HUES6 (cell line): ENCODE results near the gene P4HB.
A peak's percentile ranks its signal among the peaks of the same experiment; 100 is the strongest.

ENCODE experiments used
- H3K27ac ChIP-seq: 2 replicates; pipeline ENCODE4 v1.7.0; 2013; ENCODE audit warnings: low read depth, mild to moderate bottlenecking, low read length, inconsistent platforms
- H3K27me3 ChIP-seq: 2 replicates; pipeline ENCODE4 v1.6.1; 2013; ENCODE audit warnings: low read length; ENCODE audit not compliant: control insufficient read depth, insufficient read depth
- H3K36me3 ChIP-seq: 2 replicates; pipeline ENCODE4 v1.6.1; 2013; ENCODE audit warnings: low read length; ENCODE audit not compliant: control insufficient read depth, insufficient read depth
- H3K4me1 ChIP-seq: 2 replicates; pipeline ENCODE4 v1.6.1; 2013; ENCODE audit warnings: low read length; ENCODE audit not compliant: control insufficient read depth, insufficient read depth
- H3K4me3 ChIP-seq: 2 replicates; pipeline ENCODE4 v1.5.1; 2013; ENCODE audit warnings: low read depth, low read length
- H3K9ac ChIP-seq: one replicate; pipeline ENCODE4 v1.6.1; 2013; ENCODE audit warnings: mild to moderate bottlenecking, low read length
- H3K9me3 ChIP-seq: 2 replicates; pipeline ENCODE4 v1.6.1; 2013; ENCODE audit warnings: low read depth, low read length; ENCODE audit not compliant: control insufficient read depth, insufficient read depth

The P4HB gene

DNA sequence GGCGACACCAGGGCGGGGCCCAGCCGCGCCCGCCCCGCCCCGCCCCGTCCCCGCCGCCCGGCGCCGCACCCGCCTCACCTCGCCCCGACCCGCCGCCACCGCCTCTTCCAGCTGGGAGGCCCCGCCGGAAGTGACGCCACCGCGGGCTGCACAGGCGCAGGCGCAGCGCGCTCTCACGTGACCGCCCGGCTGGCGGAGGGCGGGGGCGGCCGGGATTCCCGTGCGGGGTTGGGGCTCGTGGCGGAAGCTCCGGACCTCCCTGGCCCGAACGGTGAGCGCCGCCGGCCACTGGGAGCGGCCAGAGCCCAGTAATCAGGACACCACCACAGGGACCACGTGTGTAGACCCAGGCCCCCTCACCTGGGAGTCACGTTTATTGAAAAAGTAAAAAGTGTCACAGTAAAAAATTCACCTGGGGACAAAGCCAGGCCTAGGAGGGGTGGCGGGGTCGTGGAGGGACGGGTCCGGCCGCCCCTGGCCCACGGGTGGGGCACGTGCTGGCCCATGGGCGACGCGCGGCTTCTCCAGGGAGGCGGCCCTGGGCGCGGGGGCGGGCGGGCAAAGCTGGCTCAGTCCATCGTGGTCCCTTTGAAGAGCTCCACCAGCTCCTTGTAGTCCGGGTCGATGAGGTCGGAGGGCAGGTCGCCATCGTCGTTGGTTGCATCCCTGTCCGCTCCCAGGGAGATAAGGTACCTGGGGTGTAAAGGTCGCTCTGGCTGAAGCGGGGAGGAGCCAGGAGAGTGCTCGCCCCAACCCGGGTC is 27.0 kb downstream of the P4HB start, which contains the start of gene MCRIP1:
Gene MCRIP1 (minus strand): TSS at position 132 of the 761 bp plus-strand sequence. CDS start 8,785 bp downstream, outside the sequence.
- H3K9me3 ChIP-seq: no peaks in the 10 kb centered on the region
- no peaks in the 10 kb centered on the region for H3K27me3 ChIP-seq
- H3K9ac ChIP-seq: peak within 1 kb of the TSS; percentile 97
- no peaks in the 10 kb centered on the region for H3K36me3 ChIP-seq
- peak within 1 kb of the TSS; percentile 99 for H3K27ac ChIP-seq
- H3K4me3 ChIP-seq: peak within 1 kb of the TSS; percentile 97
- H3K4me1 ChIP-seq: peaks cover 17% of the 10 kb centered on the region

DNA sequence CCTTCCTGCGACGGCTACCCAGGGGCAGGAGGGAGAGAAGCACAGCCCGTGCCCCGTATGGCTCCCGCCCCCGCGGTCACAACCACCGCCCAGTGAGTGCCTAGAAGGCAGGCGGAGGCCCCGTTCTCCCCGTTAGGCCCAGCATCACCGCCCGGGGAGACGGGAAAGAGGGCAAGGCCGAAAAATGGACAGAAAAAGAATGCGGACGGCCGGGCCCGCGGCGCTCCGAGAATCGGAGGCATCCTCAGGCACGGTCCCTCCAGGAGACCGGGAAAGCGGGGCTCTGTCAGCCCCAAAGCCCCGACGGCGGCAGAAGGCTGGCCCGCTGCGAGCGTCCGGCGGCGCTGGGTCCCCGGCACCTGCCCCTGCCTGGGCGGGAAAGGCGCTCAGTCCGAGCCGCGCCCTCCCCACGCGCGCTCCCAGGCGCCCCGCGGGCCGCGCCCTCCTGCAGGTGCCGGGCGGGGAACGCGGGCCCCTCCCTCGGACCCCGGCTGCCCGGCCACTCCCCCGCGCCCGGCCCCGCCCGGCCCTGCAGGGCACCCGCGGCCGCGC is 27.7 kb downstream of the P4HB start:
- H3K27me3 ChIP-seq: no peaks in the 10 kb centered on the region
- peak overlapping the region; percentile 58 for H3K9ac ChIP-seq
- H3K27ac ChIP-seq: no peak overlapping the region; the same call in 1 of the 2 replicates
- H3K4me1 ChIP-seq: peaks cover 18% of the 10 kb centered on the region
- H3K36me3 ChIP-seq: no peaks in the 10 kb centered on the region
- H3K4me3 ChIP-seq: peak overlapping the region; percentile 74
- H3K9me3 ChIP-seq: no peaks in the 10 kb centered on the region

DNA sequence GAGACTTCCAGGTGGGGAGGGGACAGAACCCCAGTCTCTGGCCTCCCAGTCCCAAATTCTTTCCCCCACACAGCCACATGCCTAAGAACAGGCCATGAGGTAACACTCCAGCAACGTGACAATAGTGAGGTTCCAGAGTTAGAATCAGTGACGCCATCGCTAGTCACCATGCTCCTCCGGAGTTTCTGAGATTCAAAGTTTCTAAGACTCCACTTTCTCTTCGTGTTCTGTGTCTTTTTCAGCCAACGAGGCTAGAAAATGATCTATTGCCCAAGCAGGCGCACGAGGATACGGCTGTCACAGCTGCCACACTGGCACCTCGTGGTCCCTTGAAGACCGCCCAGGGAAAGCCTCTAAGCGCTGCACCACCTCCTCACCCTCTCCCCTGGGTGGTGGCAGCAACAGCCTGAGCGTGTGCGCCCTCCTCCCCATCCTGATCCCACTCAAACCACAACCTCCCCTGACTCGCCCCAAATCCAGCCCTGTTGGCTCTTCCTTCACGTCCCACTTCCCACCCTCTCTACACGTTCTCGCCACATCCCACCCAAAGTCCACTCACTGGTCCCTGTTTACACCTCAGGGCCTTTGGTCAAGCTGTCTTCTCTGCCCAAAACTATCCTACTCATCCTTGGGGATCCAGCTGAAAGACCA is 28.3 kb downstream of the P4HB start:
- Histone ChIP-seq H3K9ac (peak overlapping the region; percentile 58), H3K27ac (no peak overlapping the region; the same call in 1 of the 2 replicates), H3K4me1 (peaks cover 18% of the 10 kb centered on the region), H3K27me3 (no peaks in the 10 kb centered on the region), H3K9me3 (no peaks in the 10 kb centered on the region), H3K4me3 (peak overlapping the region; percentile 74), H3K36me3 (no peaks in the 10 kb centered on the region)

DNA sequence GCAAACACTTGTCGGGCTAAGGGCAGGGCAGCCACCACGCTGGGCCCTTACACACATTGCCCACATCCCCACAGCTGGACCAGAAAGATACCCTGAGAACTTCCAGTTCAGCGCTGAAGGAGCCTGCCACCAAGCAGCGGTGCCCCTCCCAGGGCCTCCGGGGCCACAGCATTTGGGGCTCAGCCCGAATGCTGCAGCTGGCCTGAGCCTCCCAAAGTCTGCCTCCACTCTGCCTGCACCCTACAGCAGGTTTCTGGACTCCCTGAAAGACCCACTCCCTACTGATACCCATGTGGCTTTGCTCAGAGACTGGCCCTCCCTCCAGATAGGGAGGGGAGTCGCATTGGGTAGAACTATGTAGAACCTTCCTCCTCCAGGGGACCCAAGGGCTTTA is 28.8 kb downstream of the P4HB start:
- peak overlapping the region; percentile 74 for H3K4me3 ChIP-seq
- no peaks in the 10 kb centered on the region for H3K36me3 ChIP-seq
- no peaks in the 10 kb centered on the region for H3K9me3 ChIP-seq
- no peak overlapping the region for H3K9ac ChIP-seq
- H3K4me1 ChIP-seq: peaks cover 18% of the 10 kb centered on the region
- no peaks in the 10 kb centered on the region for H3K27me3 ChIP-seq
- no peak overlapping the region for H3K27ac ChIP-seq

- H3K4me1 ChIP-seq: peaks cover 31% of the 10 kb centered on the region
- H3K27me3 ChIP-seq: no peaks in the 10 kb centered on the region
Measured at GRCh38 chr17:81829858-81830257, 30.5 kb downstream of the P4HB start.

DNA sequence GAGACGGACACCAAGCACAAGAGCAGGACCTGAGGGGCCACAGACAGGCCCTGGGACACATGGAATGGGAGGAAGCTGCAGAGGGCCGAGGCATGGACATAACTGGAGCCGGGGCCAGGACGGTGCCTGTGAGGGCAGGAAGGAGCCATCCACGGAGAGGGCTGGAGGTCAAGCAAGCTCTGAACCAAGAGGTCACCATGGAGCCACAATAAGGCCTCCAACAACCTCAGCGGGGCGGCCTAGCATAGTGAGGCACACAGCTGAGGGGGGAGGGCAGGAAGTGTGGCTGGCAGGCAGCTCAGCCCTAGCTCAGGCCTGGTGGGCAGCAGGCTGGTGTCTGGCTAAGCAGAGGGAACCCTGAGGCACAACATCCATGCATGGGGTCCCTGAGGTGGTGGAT is 31.7 kb downstream of the P4HB start:
- no peaks in the 10 kb centered on the region for H3K9me3 ChIP-seq
- peak overlapping the region; percentile 39 for H3K9ac ChIP-seq
- peaks cover 27% of the 10 kb centered on the region for H3K4me1 ChIP-seq
- H3K27ac ChIP-seq: no peak overlapping the region
- H3K4me3 ChIP-seq: no peak overlapping the region
- no peaks in the 10 kb centered on the region for H3K27me3 ChIP-seq
- H3K36me3 ChIP-seq: peaks cover 4% of the 10 kb centered on the region; the same call in 1 of the 2 replicates

More at GRCh38 chr17:81829858-81830257, 30.5 kb downstream of the P4HB start:
- Histone ChIP-seq H3K9ac (no peak overlapping the region), H3K27ac (no peak overlapping the region), H3K4me3 (no peak overlapping the region), H3K9me3 (no peaks in the 10 kb centered on the region), H3K36me3 (no peaks in the 10 kb centered on the region)

- peaks cover 16% of the 10 kb centered on the region for H3K36me3 ChIP-seq
- H3K4me1 ChIP-seq: peaks cover 24% of the 10 kb centered on the region
- no peak overlapping the region for H3K9ac ChIP-seq
- no peak overlapping the region for H3K27ac ChIP-seq
- no peaks in the 10 kb centered on the region for H3K9me3 ChIP-seq
- no peaks in the 10 kb centered on the region for H3K27me3 ChIP-seq
- H3K4me3 ChIP-seq: no peak overlapping the region
Measured at GRCh38 chr17:81825841-81826466, 34.4 kb downstream of the P4HB start.

DNA sequence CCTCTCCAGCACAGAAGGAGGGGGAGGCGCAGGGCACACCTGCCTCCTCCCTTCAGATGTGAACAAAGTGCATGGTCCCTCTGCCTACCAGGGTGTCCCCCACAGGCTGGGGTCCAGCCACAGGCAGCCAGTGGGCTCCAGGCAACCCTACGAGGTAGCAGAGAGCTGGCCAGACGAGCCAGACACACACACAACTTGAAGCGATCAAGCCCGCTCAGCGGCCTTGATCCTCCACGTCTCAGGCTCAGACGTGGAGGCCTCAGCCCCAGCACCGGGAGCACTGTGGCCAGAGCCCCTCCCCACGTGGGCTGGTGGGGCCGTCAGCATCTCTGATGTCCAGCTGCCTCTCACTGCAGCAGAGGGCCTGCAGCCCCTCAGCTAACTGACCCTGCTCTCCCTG is 35.7 kb downstream of the P4HB start:
- peaks cover 28% of the 10 kb centered on the region for H3K4me1 ChIP-seq
- H3K9ac ChIP-seq: no peak overlapping the region
- no peaks in the 10 kb centered on the region for H3K27me3 ChIP-seq
- H3K36me3 ChIP-seq: peaks cover 16% of the 10 kb centered on the region
- no peaks in the 10 kb centered on the region for H3K9me3 ChIP-seq
- H3K4me3 ChIP-seq: no peak overlapping the region
- no peak overlapping the region for H3K27ac ChIP-seq

- no peaks in the 10 kb centered on the region for H3K9me3 ChIP-seq
- H3K36me3 ChIP-seq: peaks cover 16% of the 10 kb centered on the region
- no peak overlapping the region for H3K27ac ChIP-seq
- H3K4me3 ChIP-seq: no peak overlapping the region
- H3K9ac ChIP-seq: no peak overlapping the region
- no peaks in the 10 kb centered on the region for H3K27me3 ChIP-seq
- H3K4me1 ChIP-seq: peaks cover 28% of the 10 kb centered on the region
Measured at GRCh38 chr17:81823820-81824550, 36.4 kb downstream of the P4HB start.

- H3K27ac ChIP-seq: no peak overlapping the region
- no peak overlapping the region for H3K4me3 ChIP-seq
- H3K36me3 ChIP-seq: peaks cover 16% of the 10 kb centered on the region
- no peaks in the 10 kb centered on the region for H3K9me3 ChIP-seq
- no peaks in the 10 kb centered on the region for H3K27me3 ChIP-seq
- no peak overlapping the region for H3K9ac ChIP-seq
- peaks cover 21% of the 10 kb centered on the region for H3K4me1 ChIP-seq
Measured at GRCh38 chr17:81822996-81823819, 37.1 kb downstream of the P4HB start.
